Erythroblast (primary cell): ENCODE data around the gene UBE2L6.

Experiments
- GATA1 ChIP-seq: IDR thresholded peaks from 2 replicates; pipeline ENCODE4 v1.6.1; 2011; ENCODE audit warnings: low read depth, mild to moderate bottlenecking, control low read depth, low read length, moderate library complexity
- POLR2A ChIP-seq: IDR thresholded peaks from 2 replicates; pipeline ENCODE4 v1.6.1; 2011; ENCODE audit warnings: mild to moderate bottlenecking, low read length

- TF ChIP-seq POLR2A: no peak
- no peak for TF ChIP-seq GATA1
These were observed 23.9 kb downstream of the UBE2L6 start for GRCh38 chr11:57543593-57543992.
